ENCODE data around the gene MORC2. TPM values are rescaled to one million over a fixed set of nuclear protein-coding genes. Genes with fewer than 3 reads are reported as not detected.

The MORC2 gene
- total and polyA plus RNA-seq, 10 of the 15 experiments (the other 5 are each of a cell fraction or from before 2014, with no cell fraction given) = 1.7 to 16.3 (median 9.0) TPM

- TF ChIP-seq MXI1 (IDR thresholded peaks at IDR 0.05; ENCODE audit: low read depth, low read length) (no peak), SPI1 (IDR thresholded peaks at IDR 0.05; ENCODE audit: borderline replicate concordance, insufficient read depth, low read depth, low read length) (no peak), BMI1 (IDR thresholded peaks at IDR 0.05; ENCODE audit: borderline replicate concordance) (no peak), TARDBP (IDR thresholded peaks at IDR 0.05; ENCODE audit: borderline replicate concordance) (peak; percentile 44; the same call in 1 of the 2 replicates), PAX5 (IDR thresholded peaks at IDR 0.05; ENCODE audit: borderline replicate concordance, low read depth, low read length) (no peak), PKNOX1 (IDR thresholded peaks at IDR 0.05) (peak; percentile 92), ZNF384 (IDR thresholded peaks at IDR 0.05; ENCODE audit: borderline replicate concordance, low read depth, low read length) (no peak), TAF1 (IDR thresholded peaks at IDR 0.05; ENCODE audit: borderline replicate concordance, low read depth, low read length) (0 out of 2 replicates have a peak, but pooled peaks have one; percentile 54), TCF7 (IDR thresholded peaks at IDR 0.05; ENCODE audit: borderline replicate concordance) (no peak), RFX5 (IDR thresholded peaks at IDR 0.05; ENCODE audit: low read depth, low read length) (peak; percentile 67; the same call in 1 of the 2 replicates), NFIC (IDR thresholded peaks at IDR 0.05; ENCODE audit: low read depth, low read length) (no peak), HDGF (IDR thresholded peaks at IDR 0.05) (peak; percentile 82), CBFB (IDR thresholded peaks at IDR 0.05; ENCODE audit: low read depth) (peak; percentile 84), RCOR1 (conservative IDR thresholded peaks at IDR 0.05; ENCODE audit: low read depth, low read length) (no peak), POLR2A (IDR thresholded peaks at IDR 0.05; ENCODE audit: low read depth, low read length) (peak; percentile 83), WRNIP1 (IDR thresholded peaks at IDR 0.05; ENCODE audit: borderline replicate concordance, low read depth, low read length) (no peak), SREBF2 (IDR thresholded peaks at IDR 0.05; ENCODE audit: low read length) (no peak), IKZF2 (IDR thresholded peaks at IDR 0.05) (no peak), NFYB (IDR thresholded peaks at IDR 0.05; ENCODE audit: insufficient read depth, low read depth, low read length) (peak; percentile 83; the same call in 1 of the 2 replicates), NR2C1 (IDR thresholded peaks at IDR 0.05) (peak; percentile 45), STAT1 (conservative IDR thresholded peaks at IDR 0.05) (no peak), POLR2AphosphoS2 (IDR thresholded peaks at IDR 0.05; ENCODE audit: low read depth, low read length) (peak; percentile 48), ZZZ3 (IDR thresholded peaks at IDR 0.05; ENCODE audit: control insufficient read depth, insufficient read length, low read depth) (no peak)
- TF ChIP-seq, protein P1, sequence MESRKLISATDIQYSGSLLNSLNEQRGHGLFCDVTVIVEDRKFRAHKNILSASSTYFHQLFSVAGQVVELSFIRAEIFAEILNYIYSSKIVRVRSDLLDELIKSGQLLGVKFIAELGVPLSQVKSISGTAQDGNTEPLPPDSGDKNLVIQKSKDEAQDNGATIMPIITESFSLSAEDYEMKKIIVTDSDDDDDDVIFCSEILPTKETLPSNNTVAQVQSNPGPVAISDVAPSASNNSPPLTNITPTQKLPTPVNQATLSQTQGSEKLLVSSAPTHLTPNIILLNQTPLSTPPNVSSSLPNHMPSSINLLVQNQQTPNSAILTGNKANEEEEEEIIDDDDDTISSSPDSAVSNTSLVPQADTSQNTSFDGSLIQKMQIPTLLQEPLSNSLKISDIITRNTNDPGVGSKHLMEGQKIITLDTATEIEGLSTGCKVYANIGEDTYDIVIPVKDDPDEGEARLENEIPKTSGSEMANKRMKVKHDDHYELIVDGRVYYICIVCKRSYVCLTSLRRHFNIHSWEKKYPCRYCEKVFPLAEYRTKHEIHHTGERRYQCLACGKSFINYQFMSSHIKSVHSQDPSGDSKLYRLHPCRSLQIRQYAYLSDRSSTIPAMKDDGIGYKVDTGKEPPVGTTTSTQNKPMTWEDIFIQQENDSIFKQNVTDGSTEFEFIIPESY (IDR thresholded peaks at IDR 0.05) = no peak
- TF ChIP-seq, protein P2, sequence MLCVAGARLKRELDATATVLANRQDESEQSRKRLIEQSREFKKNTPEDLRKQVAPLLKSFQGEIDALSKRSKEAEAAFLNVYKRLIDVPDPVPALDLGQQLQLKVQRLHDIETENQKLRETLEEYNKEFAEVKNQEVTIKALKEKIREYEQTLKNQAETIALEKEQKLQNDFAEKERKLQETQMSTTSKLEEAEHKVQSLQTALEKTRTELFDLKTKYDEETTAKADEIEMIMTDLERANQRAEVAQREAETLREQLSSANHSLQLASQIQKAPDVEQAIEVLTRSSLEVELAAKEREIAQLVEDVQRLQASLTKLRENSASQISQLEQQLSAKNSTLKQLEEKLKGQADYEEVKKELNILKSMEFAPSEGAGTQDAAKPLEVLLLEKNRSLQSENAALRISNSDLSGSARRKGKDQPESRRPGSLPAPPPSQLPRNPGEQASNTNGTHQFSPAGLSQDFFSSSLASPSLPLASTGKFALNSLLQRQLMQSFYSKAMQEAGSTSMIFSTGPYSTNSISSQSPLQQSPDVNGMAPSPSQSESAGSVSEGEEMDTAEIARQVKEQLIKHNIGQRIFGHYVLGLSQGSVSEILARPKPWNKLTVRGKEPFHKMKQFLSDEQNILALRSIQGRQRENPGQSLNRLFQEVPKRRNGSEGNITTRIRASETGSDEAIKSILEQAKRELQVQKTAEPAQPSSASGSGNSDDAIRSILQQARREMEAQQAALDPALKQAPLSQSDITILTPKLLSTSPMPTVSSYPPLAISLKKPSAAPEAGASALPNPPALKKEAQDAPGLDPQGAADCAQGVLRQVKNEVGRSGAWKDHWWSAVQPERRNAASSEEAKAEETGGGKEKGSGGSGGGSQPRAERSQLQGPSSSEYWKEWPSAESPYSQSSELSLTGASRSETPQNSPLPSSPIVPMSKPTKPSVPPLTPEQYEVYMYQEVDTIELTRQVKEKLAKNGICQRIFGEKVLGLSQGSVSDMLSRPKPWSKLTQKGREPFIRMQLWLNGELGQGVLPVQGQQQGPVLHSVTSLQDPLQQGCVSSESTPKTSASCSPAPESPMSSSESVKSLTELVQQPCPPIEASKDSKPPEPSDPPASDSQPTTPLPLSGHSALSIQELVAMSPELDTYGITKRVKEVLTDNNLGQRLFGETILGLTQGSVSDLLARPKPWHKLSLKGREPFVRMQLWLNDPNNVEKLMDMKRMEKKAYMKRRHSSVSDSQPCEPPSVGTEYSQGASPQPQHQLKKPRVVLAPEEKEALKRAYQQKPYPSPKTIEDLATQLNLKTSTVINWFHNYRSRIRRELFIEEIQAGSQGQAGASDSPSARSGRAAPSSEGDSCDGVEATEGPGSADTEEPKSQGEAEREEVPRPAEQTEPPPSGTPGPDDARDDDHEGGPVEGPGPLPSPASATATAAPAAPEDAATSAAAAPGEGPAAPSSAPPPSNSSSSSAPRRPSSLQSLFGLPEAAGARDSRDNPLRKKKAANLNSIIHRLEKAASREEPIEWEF (IDR thresholded peaks at IDR 0.05; ENCODE audit: insufficient replicate concordance, low read depth, low read length) = peak; percentile 92
These were observed 454 bp upstream of the MORC2 start, which contains the start of gene TUG1 (continued) for GRCh38 chr22:30968924-30969531.

Measured in GM12878 (cell line).